GM18519 (cell line): ENCODE results near the gene ETFA.

Experiments used
- ATAC-seq: cut with Tn5 transposase; IDR thresholded peaks from one replicate; pipeline ENCODE4 v1.9.1; 2021; ENCODE audit warnings: mild to moderate bottlenecking, moderate library complexity; ENCODE audit not compliant: unreplicated experiment, low FRiP score

The ETFA gene

DNA sequence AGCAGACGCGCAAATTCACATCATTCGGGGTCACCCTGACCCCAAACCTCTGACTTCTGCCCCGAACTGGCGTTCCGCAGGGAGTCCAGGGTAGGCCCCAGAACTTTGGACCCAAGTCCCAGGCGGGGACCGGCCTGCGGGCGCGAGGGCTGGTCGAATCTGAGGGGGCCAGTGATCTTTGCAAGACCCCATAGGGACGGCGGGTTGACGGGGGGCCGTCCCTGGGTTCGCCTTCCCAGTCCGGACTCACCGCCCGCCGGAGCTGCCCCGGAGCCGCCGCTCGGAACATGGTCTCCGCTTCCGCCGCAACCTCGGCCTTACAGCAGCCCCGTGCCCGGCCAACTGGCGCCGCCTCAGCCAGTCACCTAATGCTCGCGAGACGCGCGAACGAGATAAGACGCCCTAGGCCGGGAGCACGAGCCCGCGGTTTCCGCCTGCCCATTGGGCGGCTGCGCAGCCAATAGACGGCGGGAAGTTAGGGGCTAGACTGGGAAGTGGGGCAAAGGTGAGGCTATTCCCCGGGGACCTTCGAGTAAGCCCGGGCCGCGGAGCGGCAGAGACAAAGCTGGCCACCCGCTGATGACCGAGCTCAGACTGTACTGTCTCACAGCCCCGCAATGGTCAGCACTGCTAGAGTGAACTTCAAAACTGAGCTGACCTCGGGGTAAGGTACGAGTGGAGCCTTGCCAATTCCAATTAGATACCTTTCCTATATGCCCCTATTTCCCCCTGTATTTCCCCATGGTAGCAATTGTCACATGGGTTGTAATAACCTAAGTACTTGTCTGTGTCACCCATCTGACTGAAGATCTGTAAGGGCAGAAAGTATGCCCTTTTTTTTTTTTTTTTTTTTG lies at the start of gene ETFA:
Gene ETFA, minus strand, starts transcription at position 370 of the 854 bp plus-strand sequence. Its CDS starts 81 bp downstream, at position 289.
- ATAC-seq: peak; percentile 85

DNA sequence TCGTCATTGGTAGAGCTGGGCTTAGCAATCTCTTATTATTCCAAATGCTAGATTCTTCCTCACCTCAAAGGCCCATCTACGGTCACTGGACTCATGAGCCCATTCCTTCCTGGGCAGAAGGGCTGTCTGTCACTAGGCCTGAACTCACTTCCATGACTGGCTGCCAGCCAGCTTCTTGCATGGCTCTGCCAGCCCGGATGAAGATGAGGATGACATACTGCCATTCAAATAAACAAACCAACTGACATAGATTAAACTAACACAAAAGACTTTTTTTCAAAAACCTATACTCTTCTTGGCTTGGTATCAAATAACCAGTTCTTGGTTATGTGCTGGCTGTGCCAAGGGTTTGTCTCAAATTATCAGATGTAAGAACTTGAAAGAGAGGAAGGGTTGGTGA lies 49.1 kb upstream of the ETFA start:
- no peak for ATAC-seq

- ATAC-seq: no peak
These were observed 47.9 kb upstream of the ETFA start for GRCh38 chr15:76359152-76359551.

- ATAC-seq: no peak
These were observed 47.2 kb upstream of the ETFA start for GRCh38 chr15:76358453-76358852.

DNA sequence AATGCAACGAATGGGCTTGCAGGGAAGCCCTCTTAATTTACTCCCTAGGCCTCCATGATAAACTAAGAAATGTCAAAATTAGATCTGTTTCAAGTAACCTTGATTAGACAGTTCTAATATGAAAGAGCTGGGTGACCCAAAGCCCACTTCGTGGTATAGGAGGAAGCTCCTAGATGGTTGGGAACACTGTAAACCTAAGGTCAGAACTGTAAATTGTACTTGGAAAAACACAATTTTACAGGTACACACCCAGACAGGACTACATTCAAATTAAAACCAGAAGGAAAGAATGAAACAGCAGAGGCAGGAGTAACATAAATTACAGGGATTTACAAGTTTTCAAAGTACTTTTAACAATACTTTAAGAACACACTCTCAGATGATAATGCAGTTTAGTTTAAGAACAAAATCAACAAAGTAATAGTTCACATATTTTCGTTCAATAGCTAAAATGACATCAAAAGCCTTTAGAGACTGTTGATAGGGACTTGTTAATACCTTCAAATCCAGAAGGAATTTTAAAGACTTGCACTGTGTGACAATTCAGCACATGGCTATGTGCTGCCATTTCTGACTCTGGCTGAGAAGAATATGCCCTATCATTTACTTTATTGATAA lies 43.7 kb upstream of the ETFA start:
- ATAC-seq: no peak

DNA sequence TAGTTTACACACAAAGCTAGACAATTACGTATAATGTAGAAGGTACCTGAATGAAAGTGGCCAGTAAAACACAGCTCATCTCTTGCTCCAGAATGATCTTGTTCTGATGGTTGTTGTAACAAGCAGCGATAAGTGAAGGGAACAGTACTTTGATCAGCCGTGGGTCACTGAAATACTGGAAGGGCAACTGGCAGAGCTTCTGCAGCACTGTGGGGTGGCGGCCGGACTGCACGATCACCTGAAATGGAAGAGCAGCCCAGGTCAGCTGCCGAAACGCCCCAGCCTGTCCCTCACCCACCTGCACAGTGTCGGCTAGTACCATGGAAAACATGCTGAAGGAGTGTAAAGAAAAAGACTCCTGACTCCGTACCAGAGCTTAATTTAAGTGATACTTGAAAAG lies 42.6 kb upstream of the ETFA start:
- ATAC-seq: no peak

GRCh38 chr15:76353023-76353577 lies 41.8 kb upstream of the ETFA start:
- no peak for ATAC-seq

DNA sequence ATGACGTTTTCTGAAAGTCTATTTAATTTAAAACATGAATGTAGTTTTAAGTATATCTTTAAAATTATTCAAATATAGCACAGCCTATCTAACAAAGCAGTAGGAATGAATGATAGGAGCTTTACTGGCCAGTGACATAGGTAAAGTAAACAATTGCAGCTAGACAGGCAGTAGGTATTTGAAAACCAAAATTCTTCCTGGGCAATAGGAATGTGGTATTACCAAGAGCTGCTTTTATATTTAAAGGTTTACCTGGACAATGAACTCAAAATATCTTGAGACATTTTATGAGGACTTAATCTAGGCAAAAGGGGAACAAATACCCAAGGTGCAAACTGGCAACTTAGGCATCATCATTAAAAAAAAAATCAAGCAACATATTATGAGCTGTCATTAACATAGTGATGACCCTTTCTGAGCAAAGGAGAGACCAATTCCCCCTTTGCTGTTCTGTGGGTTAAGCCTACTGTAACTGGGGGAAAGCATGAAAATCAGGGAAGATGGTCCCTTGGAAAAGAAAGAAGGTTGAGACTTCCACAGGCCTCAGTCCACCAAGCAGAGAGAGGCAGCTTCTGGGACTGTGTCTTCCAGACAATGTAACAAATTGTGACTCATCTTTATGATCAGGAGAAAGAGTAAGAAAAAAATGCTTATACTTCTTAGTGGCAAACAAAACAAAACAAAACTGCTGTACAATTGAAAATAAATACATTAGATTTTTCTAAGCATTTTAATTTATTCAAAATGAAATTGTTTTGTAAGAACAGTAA lies 38.2 kb upstream of the ETFA start:
- ATAC-seq: no peak

DNA sequence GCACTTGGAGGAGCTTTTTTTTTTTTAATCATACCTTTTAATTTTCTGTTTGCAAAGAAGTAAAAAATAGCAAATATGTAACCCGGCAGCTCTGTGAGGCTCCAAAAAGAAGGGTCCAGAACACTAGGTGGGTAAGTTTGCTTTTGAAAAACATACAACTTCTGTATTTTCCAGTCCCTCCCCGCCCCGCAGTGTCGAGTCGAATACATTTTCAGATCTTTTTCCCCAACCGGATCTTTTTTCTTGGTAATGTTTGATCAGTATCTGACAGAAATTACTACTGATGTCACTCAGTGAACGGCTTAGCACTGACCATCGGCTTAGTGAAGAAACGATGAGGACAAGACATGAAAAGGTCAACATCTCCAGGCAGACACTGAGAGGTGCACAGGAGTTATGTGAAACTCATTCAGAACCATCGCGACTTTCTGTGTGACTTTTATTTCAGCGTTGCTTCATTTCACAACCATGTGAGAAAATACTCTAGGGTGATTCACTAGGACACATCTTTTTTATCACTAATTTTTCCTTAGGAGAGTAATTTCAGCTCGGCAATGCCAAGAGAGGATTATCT lies 36.3 kb upstream of the ETFA start:
- no peak for ATAC-seq

DNA sequence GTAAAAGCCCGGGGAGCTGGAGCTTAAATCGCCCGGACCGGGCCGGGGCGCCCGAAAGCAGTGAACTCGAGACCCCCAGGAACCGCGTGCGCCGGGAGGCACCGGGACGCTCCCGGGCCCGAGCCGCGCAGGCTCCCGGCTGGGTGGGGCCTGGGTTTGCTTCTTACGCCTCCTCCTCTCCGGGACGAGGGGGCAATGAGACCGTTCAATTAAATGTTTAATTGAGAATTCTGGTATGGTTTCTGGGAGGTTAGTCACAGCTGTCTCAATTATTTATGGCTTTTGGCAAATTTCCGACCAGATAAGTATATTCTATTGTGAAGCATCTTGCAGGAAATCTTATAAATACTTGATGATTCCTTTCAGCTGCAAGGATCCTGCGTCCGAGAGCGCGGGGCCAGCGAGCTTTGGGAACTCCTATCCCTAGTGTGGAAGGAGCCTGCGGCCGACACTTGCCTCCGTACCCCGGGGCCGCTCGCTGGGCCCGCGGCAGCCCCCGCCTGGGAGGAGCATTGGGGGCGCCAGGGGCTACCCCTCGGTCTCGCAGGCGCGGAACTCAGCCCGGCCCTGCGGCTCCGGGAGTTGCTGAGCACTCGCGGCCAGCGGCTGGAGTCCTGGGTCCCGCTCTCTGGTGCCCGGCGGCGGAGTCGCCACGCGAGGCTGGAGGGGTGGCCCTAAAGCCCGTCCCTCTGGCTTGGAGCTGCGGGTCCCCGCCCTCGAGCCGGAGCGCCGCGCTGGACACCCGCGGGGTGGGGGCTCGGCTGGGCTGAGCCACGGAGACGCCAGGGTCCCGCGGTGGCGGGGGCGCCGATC lies 35.6 kb upstream of the ETFA start:
- no peak for ATAC-seq

- ATAC-seq: no peak
These were observed 34.8 kb upstream of the ETFA start for GRCh38 chr15:76345880-76346668.

GRCh38 chr15:76345583-76345879 lies 34.3 kb upstream of the ETFA start:
- no peak for ATAC-seq

DNA sequence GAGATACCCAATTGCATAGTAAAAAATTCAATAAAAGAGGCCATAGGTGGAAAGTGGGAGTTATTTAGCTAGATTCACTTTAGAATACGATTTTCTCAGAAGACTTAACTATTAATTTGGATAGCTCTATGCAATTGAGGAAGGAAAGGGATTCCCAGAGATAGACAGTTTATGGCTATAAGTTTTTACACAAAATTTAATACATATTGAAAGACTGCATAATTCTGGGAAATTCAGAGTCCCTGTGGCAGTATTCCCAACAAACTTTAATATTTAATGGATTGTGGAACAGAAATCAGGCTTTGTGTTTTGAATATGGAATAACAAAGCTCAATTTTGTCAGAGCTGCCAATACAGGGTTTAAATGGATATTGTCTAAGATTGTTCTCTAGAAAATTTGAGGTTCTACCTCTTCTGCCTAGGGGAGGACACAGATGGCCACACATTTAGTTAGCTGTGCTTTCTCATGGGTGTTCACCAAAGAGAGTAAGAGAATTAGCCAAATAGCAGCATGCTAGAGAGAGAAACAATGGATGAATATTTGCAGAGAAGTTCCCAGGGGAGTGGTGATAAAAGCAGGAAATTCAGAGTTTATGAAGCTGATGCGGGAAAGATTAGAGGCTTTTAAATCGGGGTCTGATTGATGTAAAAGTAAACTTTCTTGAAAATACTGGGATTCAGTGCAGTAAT lies 33.8 kb upstream of the ETFA start:
- ATAC-seq: no peak

- no peak for ATAC-seq
These were observed 32.2 kb upstream of the ETFA start for GRCh38 chr15:76343313-76343996.

GRCh38 chr15:76342382-76343201 lies 31.3 kb upstream of the ETFA start:
- ATAC-seq: no peak

GRCh38 chr15:76342058-76342381 lies 30.8 kb upstream of the ETFA start:
- ATAC-seq: no peak

GRCh38 chr15:76341366-76342057 lies 30.2 kb upstream of the ETFA start:
- ATAC-seq: no peak
